Effector CD4-positive, alpha-beta T cell (primary cell): Measurements from ENCODE around the gene E2F2.

Experiments
- DNase-seq: peaks from one replicate; pipeline ENCODE4 v3.0.0-alpha.2; 2020

Gene E2F2

DNA sequence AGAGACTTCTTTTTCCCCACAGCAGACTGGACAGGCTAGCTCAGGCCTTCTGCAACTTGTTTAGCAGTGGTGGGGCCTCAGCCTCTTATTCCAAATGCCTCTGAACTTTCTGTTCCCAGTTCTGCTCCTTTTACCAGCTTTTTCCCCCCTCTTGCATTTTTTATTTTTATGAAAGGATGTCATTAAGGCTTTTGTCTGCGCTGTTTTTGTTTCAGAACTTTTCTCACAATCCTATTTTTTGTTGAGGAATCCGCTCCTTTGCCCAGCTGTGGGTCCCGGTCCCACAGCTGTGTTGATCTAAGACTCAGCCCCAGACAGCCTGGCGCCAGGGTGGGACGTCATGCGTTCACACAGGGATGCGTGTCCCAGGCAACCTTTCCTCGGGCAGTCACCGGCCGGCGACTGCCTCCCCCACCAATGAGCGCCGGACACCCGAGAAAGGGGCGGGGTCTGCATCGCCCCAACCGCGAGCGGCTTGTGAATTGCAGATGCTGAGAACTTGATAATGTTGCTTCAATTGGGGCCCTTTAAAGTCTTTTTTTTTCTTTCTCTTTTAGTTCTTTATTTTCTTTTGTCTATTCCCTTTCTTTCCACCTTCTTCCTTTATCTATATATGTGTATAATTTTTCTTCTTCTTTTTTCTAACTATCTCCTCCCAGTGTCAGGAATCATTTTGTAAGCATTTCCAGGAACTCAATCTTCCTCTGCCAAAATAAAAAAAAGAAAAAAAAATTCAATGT, 31.3 kb upstream of the E2F2 start:
- peak; percentile 40 for DNase-seq

DNA sequence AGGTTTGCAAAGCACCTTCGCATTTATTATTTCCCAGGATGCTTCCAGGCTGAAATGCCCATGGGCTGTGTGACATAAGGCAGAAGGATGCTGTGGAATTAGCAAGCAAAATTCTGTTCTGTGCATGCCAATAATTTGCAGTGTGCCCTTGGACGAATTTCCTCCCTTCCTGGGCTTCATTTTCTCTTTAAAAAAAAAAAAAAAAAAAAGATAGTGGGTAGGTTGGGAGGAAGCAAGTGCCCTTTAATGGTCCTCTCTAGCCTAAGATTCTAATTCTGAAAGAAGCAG, 30.7 kb upstream of the E2F2 start:
- no peak for DNase-seq

DNA sequence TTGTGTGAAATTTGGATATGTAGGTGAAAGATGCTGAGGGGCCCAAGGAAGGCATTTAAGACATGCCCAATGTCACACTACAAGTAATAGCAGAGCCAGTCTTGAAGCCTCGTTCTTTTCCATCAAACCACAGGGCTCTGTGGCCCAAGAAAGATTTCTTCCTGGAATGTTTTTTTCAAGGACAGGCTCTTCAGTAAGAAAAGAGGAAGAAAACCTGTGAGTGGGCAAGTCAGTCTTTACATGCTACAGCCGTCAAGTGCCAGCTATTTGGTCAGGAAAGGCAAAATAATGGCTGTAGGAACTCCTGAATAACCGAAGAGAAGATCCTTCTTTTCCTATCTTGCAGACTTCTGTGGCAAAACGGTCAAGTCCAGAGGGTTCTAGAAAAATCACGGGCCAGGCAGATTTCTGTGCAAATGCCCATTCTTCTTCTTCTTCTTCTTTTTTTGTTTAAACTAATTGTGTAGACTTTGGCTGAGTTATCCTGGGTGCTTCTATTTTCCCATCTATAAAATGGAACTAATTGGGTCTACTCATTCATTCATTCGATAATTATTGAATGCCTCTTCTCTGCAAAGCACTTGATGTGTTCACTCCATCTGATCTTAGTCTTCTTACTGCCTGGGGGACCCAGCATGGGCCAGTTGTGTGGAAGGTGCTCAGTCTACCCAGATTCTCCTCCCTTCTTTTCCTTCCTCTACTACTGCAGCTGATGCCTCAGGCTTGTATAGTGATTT, 30.2 kb upstream of the E2F2 start:
- DNase-seq: no peak

DNA sequence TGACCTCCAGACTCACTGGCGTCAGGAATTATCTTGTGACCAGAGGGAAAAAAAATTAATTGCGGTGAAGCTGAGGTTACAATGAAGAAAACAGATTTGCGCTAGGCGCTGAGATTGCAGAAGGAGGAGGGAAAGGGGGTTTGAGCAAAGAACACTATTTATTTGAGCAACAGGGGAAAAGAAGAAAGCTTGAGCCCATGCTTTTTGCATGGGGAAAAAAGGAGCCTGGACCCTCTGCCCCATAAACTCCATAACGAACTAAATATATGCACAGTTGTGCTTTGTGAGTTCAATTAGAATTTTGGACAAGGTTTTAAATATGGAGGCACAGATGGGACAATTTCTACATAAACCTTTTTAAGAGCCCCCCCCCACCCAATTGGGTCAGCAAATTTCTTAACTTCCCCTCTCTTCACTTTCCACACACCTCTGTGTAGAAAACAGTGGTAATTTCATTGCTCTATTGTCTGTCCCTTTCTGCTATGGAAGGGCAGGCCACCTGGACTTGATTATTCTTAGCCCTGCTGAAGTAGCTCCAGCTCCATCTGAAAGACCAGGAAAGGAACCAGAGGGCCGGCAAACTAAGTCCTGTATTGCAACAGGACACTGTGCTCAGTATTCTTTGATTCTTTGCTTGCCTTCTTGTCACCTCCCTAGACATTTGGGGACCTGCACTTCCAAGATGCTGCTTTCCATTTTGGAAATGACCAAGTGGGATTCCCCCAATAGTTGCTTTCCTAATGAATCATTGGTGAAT, 29.1 kb upstream of the E2F2 start:
- no peak for DNase-seq

DNA sequence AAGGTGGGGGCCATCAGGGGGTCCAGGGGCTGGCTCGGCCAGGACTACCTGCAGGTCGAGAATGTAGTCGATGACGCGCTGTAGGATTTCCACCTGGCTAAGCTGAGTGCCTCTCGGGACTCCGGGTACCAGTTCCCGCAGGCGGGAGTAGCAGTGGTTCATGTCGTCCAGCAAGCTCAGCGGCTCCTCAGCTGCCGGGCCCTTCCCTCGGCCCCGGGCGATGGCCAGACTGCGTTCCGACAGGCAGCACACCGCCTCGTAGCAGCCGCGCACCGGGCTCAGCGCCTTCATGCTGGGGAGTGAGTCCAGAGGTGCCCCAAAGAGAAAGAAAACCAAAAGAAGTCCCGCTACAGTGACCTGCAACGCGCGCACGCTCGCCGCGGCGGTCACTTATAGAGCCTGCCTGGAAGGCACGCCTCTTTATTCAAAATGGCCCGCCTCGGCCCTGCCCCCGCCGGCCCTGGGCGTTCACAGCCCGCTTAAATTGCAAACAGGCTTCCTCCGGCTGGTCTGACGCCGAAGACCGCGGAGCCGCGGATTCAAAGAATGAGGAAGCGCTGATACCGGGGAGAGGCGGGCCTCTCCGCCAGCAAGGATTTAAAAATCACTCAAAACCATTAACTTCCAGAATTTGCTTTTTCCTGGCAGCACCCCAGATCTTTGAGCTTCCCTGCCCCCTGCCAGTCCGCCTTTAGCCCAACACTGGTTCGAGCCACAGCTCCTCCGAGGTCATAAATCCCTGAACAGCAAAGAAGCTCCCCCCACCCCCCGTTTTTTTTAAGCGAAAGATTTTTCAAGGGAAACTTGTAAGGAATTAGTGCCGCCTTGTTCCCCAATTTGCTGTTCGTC, 28.3 kb upstream of the E2F2 start, which contains the start of gene ID3:
Gene ID3 (minus strand): TSS at position 366 of the 849 bp plus-strand sequence. CDS start 75 bp downstream, at position 291.
- DNase-seq: peak; percentile 85

DNA sequence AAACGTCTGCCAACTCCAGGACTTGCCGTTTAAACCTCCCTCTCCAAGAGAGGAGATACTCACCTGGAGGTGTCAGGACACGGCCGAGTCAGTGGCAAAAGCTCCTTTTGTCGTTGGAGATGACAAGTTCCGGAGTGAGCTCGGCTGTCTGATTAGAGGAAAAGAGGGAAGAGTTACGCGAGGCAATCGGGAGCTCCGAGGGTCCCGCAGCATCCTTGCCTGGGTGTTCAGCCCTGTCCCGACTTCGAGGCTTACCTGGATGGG, 27.8 kb upstream of the E2F2 start:
- DNase-seq: no peak

DNA sequence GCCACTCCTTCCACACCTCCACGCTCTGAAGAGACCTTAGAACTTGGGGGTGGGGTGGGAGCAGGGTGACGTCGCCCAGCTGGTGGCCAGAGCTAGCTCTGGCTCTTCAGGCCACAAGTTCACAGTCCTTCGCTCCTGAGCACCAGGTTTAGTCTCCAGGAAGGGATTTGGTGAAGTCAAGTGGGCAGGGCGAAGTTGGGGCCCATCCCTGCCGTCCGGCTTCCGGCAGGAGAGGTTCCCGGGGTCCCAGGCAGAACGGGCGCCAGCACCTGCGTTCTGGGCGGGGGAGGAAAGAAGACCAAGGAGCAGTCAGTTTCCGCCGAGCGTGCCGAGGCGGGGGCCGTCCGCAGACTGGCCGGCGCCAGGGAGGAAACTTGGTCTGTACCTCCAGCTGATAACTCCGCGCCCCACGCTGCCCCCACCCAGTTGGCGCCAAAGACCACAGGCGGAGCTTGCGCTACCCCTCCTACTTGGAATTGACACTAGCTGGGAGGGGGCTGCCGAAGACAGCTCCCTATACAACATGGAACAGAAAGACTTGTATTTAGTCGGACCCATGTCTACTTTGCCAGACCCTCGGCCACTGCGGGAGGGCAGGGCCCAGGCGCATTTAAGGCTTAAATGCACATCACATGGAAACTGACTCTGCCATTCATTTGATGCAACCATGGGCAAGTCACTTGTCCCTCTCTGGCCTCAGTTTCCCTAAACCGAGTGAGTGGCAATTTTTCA, 27.3 kb upstream of the E2F2 start:
- DNase-seq: peak; percentile 9

DNA sequence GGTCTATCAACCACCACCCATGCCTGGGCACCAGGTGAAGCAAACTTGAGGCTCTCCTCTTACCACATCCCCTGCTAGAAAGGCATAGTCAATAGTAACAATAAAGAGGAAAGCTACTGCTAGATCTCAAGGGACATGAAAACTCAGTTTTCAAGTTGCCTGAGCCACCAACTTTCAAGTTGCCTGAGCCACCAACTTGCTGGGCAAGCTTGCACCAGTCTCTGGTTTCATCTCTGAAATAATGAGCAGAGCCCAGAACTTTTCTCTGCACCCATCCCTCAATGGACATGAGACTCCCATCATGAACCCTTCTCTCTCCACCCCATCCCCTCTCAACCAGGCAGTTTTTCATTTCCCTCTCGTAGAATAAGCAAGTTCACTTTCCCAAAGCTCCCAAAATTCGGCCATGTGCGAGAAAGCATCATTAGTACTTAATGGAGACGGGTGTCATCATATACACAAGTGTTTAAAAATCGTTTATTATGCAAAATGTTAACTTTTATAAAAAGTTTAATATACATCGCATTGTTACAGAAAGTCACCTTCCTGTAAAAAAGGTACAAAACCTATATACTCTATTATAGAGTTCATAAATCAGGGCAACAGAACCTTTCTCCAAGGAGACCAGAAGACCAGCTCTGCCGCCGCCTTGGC, 26.6 kb upstream of the E2F2 start:
- no peak for DNase-seq

DNA sequence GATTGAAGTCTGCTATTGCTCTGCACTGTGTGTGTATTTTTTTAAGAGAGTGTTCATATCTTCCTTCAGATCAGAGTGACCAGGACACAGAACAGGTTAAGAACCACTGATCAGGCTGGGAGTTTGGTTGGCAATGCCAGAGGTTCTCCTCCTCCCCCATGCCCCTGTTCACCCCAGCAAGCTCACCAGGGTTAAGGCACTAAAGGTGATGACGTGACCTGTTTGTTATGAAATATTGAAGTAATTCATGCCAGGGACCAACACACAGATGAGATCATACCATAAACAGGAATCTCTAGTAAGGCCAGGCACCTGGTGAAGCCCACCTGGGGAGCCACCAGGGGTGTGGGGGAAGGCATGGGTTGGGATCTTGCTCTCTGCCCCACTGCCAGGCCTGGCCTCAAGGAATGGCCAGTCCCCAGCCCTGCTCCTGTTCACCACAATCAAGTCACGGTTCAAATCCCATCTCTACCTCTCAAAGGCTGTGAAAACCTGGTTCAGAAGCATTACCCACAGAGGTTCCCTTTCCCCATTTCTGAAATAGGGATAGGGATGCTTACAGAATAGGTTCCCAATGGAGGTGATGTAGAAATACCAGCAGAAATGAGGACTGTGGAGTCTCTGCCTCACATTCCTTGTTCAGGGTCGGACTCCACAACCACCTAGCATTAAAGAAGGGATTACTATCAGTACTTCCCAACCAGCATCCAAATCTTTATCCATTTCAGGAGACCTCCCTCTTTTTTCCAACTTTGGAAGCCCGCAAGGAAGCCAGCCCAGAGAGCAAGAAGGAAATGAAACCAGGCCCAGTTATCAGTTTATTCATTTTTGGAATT, 25.8 kb upstream of the E2F2 start:
- DNase-seq: no peak

DNA sequence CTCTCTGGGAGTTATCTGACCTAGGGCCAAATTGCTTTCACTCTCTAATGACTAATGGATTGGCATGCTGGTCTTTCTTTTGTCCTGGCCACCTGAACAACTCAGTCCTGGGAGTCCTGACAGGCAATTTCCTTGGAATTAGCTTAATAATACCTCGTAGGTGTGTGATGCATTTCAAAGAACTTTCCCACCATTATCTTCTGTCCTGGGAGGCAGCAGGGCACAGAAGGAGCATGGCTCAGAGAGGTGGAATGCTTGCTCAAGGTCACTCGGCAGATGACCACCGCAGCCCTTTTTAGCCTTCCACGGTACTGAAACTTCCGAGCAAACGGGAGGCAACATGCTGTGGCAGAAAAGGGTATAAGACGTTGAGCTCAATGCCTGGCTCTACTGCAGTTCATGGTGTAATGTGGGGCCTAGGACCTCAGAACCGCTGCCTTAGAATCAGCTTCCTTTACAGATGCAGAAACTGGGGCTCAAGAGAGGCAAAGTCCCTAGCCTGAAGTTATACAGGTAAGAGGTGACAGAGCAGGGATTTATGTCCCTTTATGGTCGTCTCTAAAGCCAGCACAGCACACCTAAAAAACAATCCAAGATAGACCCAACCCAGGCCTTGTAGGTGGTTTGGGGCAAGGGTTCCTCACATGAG, 25.1 kb upstream of the E2F2 start:
- no peak for DNase-seq

DNA sequence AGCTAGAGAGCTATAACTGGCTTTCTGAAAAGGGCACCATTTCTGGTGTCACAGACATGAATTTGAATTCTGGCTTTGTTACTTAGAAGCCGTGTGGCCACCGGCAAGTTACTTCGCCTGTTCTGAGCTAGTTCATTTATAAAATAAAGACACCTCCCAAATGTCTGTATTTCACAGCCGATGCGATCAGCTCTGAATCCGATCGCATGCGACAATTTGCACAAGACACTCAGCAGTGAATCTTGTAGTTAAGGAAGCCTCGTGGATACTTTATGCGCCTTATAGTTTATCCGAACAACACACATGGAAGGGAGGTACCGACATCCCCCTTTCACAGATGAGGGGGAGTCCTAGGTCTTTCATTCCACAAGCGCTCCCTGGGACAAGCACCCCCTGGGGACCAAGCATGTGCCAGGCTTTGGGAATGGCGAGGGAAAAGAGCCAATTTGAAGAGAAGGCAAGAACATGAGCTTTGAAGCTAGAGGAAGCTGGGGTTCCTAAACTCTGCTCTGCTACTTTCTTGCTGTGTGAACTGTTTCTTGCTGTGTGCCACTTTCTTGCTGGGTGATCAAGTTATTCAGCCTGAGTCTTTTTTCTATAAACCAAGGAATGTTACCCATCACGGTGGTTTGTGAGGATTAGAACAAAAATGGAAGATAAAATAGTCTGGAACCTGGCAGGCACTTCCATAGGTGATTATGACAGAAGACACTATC, 24.4 kb upstream of the E2F2 start:
- no peak for DNase-seq

DNA sequence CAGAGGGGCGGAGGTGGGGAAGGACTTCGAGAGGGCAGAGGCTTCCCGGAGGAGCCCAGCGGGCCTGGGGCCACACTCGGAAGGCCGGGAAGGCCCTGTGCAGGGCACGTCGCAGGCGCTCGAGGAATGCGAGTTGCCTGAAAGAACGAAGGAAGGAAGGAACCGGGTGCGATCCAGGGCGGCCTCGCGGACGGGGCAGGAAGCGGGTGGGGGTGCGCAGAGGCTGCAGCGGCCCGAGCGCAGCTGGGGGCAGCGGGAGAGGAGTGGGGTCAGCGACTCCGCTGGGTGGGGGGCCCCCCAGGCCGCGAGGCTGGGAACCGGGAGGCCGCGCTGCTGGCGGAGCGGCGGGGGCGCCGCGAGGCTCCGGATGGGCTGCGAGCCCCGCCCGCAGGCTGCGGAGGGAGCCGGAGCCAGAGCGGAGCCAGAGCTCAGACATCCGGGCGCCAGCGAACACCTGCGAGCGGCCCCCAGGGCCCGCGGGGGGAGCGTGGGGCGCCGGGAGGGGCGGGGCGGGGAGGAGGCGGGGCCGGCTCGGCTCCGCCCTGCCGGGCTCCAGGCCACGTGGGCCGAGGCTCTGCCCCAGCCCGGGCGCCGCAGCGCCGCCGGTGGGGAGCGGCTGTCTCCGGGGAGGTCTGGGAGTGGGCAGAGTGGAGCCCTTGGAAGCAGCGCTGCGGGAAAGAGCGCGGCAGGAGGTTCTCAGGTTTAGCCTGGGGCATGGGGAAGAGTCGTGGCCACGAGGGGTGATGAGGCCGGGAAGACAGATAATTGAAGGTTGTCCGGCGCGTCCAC, 23.6 kb upstream of the E2F2 start:
- peak; percentile 78 for DNase-seq

DNA sequence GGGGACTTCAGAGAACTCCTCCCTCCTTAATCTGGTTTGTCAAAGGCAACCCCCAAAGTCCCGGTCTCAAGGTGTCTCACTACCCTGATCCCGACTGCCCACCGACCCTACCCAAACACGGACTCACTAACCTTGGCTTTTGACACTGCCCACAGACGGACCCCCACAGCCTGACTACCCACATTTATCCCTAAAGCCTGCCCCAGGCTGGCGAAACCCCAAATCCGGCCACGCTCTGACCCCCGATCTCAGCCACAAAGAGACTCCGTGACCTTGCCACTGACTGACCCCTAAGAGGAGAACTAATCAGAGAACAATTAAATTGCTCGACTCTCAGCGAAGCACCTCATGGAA, 23.1 kb upstream of the E2F2 start:
- no peak for DNase-seq

DNA sequence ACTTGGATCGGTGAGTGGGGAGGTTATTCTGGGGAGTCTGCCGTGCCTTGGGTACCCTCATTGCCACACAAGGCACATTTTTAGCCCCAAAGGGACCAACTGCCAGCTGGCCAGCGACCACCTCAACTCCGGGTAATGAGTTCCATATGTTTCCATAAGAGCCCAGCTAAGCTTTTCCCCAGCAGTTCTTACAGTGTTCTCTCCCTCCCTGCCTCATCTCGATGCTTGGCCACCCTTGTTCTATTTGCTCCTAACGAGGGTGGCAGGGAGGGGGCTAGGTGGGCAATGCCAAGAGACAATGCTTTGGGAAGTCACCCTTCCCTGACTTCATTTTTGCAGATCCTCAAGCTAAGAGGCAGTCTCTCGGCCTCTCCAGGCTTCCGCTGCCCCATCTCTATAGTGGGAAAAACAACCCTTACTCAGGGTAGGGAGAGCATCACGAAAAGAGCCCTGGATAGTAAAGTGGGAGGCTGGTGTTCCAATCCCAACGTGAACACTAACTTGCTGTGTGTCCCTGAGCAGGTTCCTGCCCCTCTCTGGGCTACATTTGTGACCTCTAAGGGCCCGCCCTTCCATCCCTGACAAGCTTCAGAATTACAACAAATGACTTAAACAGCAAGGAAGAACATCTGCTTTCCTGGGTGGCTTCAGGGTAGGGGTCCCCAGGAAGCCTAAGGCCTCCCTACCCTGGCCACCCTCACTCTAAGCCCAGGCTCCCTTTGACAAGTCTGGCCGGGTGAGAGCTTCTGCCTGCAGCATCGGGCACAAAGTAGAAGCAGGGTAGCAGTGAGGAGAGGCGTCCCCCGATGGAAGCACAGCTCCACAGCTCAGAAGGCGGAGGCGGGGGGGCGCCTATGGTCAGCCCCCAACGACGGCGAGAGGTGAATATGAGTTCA, 22.4 kb upstream of the E2F2 start:
- no peak for DNase-seq

DNA sequence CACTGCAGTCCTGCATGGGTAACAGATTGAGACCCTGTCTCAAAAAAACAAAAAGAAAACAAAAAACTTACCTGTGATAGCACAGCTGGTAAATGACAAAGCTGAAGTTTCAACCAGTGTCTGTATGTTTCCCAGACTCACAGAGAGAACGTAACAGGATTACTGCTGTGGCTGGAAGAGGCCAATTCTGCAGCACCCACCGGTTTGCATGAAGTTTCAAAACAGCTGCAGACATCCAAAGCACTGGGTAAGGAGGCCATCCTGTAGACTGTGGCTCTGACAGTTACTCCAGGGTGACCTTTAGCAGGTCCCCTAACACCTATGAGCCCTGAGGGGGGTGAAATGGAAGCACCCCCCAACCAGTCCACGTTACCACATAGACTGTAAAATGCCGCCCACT, 20.8 kb upstream of the E2F2 start:
- no peak for DNase-seq

DNA sequence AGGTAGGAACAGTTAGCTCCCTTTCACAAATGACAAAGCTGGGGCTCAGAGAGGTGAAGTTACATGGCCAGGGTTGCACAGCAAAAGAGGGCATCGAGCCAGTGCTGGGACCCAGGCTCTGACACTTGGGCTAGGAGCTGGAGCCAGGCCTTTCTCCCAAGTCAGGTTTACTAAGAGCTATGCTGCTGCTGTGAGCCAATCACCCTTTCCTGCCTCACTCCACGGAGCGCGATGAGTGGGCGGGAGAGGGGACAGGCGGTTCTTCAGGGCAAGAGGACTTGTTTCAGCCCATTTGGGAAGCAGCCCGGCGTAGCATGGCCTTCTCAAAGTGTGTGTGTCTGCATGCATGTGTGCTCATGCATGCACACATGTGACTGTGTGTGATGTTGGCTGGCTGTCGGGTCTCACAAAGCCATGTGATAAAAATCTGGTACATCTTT, 17.7 kb upstream of the E2F2 start:
- DNase-seq: no peak

DNA sequence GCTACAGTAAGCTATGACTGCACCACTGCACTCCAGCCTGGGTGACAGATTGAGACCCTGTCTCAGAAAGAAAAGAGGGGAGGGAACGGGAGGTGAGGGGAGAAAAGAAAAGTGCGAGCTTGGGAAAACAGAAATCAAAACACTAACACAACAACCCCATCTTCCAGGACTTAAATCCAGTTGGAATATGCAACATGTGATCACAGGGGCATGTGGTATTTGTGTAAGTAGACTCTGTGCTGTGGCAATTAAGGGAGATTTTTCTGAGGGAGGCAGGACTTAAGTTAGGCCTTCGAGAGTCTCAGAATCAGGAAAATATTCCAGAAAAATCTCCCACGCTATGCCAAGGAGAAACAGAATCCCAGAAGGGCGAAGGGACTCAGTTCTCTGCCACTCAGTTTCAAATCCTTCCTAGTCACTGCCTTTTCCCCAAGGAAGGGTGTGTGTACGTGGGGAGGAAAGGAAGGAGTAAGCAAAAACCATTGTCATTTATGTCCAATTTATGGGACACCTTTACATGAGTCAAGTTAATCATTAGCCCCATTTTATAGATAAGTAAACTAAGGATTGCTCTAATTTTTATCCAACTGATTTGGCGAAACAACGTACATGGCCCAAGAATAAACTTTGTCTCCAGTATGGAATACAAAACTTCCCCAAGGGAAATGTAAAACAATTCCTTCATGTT, 16.0 kb upstream of the E2F2 start:
- no peak for DNase-seq
